ENCODE measurements around the gene CNIH3. TPM values are rescaled to one million over a fixed set of nuclear protein-coding genes. Genes with fewer than 3 reads are reported as not detected.

The CNIH3 gene
- total and polyA plus RNA-seq, 2 donors (not counting 1 experiment from before 2014, with no cell fraction given), result 3.7 to 28.1 TPM

- no peaks in the 10 kb centered on the region for H3K27me3 ChIP-seq (ENCODE audit: control insufficient read depth, insufficient read depth, low read length)
- no peaks in the 10 kb centered on the region for H3K4me1 ChIP-seq (ENCODE audit: control insufficient read depth, extremely low read depth, insufficient read depth, low read length)
- H3K4me3 ChIP-seq (replicated peaks in 1 of 4; ENCODE audit: control extremely low read depth in 1 of 4, insufficient read depth in 1 of 4, low read depth in 3 of 4, low read length in 4 of 4), result no peak overlapping the region
- H3K27ac ChIP-seq (ENCODE audit: insufficient read depth, low read length), result no peak overlapping the region
- no peaks in the 10 kb centered on the region for H3K79me2 ChIP-seq (ENCODE audit: control insufficient read depth, insufficient read depth, low read length)
- H2AFZ ChIP-seq (ENCODE audit: low read length), result no peak overlapping the region
- TF ChIP-seq EZH2 (IDR thresholded peaks at IDR 0.05; ENCODE audit: low read length, missing control alignments), result no peak
- H3K9me3 ChIP-seq (ENCODE audit: control insufficient read depth, insufficient read depth, low read depth, low read length), result no peaks in the 10 kb centered on the region
- H3K36me3 ChIP-seq (ENCODE audit: control insufficient read depth, insufficient read depth, low read length), result no peaks in the 10 kb centered on the region
- H3K9ac ChIP-seq (ENCODE audit: insufficient read depth, low read length), result no peak overlapping the region
- H3K4me2 ChIP-seq (ENCODE audit: extremely low read depth, insufficient read depth, low read length), result no peak overlapping the region
- DNase-seq (ENCODE audit: low read depth in 2 of 2), result no peak
- H4K20me1 ChIP-seq (ENCODE audit: control insufficient read depth, extremely low read depth, insufficient read depth, low read length), result no peaks in the 10 kb centered on the region
Observed at GRCh38 chr1:224763126-224763775, 147.1 kb downstream of the CNIH3 start.

GRCh38 chr1:224766266-224766665 is 150.1 kb downstream of the CNIH3 start:
- Histone ChIP-seq H2AFZ (ENCODE audit: low read length) (no peak overlapping the region), H3K27me3 (ENCODE audit: control insufficient read depth, insufficient read depth, low read length) (no peaks in the 10 kb centered on the region), H3K9ac (ENCODE audit: insufficient read depth, low read length) (no peak overlapping the region), H4K20me1 (ENCODE audit: control insufficient read depth, extremely low read depth, insufficient read depth, low read length) (no peaks in the 10 kb centered on the region), H3K4me3 (replicated peaks in 1 of 4; ENCODE audit: control extremely low read depth in 1 of 4, insufficient read depth in 1 of 4, low read depth in 3 of 4, low read length in 4 of 4) (no peak overlapping the region), H3K36me3 (ENCODE audit: control insufficient read depth, insufficient read depth, low read length) (no peaks in the 10 kb centered on the region), H3K79me2 (ENCODE audit: control insufficient read depth, insufficient read depth, low read length) (no peaks in the 10 kb centered on the region), H3K27ac (ENCODE audit: insufficient read depth, low read length) (no peak overlapping the region), H3K4me1 (ENCODE audit: control insufficient read depth, extremely low read depth, insufficient read depth, low read length) (peaks cover 6% of the 10 kb centered on the region), H3K4me2 (ENCODE audit: extremely low read depth, insufficient read depth, low read length) (no peak overlapping the region), H3K9me3 (ENCODE audit: control insufficient read depth, insufficient read depth, low read depth, low read length) (no peaks in the 10 kb centered on the region)
- no peak for DNase-seq (ENCODE audit: low read depth in 2 of 2)
- TF ChIP-seq EZH2 (IDR thresholded peaks at IDR 0.05; ENCODE audit: low read length, missing control alignments) (no peak), CTCF (conservative IDR thresholded peaks at IDR 0.05 in 1 of 2, IDR thresholded peaks at IDR 0.05 in 1 of 2; ENCODE audit: low read depth in 1 of 2, low read length in 2 of 2) (no peak)

- no peak overlapping the region for H2AFZ ChIP-seq (ENCODE audit: low read length)
- H3K79me2 ChIP-seq (ENCODE audit: control insufficient read depth, insufficient read depth, low read length), result no peaks in the 10 kb centered on the region
- H3K4me3 ChIP-seq (replicated peaks in 1 of 4; ENCODE audit: control extremely low read depth in 1 of 4, insufficient read depth in 1 of 4, low read depth in 3 of 4, low read length in 4 of 4), result no peak overlapping the region
- H3K4me2 ChIP-seq (ENCODE audit: extremely low read depth, insufficient read depth, low read length), result no peak overlapping the region
- H3K27ac ChIP-seq (ENCODE audit: insufficient read depth, low read length), result no peak overlapping the region
- H4K20me1 ChIP-seq (ENCODE audit: control insufficient read depth, extremely low read depth, insufficient read depth, low read length), result no peaks in the 10 kb centered on the region
- DNase-seq (ENCODE audit: low read depth in 2 of 2), result no peak
- no peak overlapping the region for H3K9ac ChIP-seq (ENCODE audit: insufficient read depth, low read length)
- no peaks in the 10 kb centered on the region for H3K36me3 ChIP-seq (ENCODE audit: control insufficient read depth, insufficient read depth, low read length)
- no peak for TF ChIP-seq CTCF (conservative IDR thresholded peaks at IDR 0.05 in 1 of 2, IDR thresholded peaks at IDR 0.05 in 1 of 2; ENCODE audit: low read depth in 1 of 2, low read length in 2 of 2)
- no peak for TF ChIP-seq EZH2 (IDR thresholded peaks at IDR 0.05; ENCODE audit: low read length, missing control alignments)
- no peaks in the 10 kb centered on the region for H3K27me3 ChIP-seq (ENCODE audit: control insufficient read depth, insufficient read depth, low read length)
- no peaks in the 10 kb centered on the region for H3K9me3 ChIP-seq (ENCODE audit: control insufficient read depth, insufficient read depth, low read depth, low read length)
- H3K4me1 ChIP-seq (ENCODE audit: control insufficient read depth, extremely low read depth, insufficient read depth, low read length), result peaks cover 6% of the 10 kb centered on the region
Observed at GRCh38 chr1:224767031-224767430, 150.9 kb downstream of the CNIH3 start.

All from fibroblast of lung (primary cell).